Stimulated activated CD8-positive, alpha-beta memory T cell treated with anti-CD3 and anti-CD28 coated beads, Interleukin-7, amount 100 ng/mL, for 4 hours (primary cell): ENCODE data around the gene MINK1.
"Not testable (repeated sequence)": the region's sequence is repeated elsewhere in the genome, so short reads cannot be mapped to it uniquely, and the experiment has no call there.

Experiments used
- DNase-seq, 2 donors: peaks; one replicate each; pipeline ENCODE4 v3.0.0-alpha.2; 2020; ENCODE audit warnings: low read depth in 2 of 2

Gene MINK1

GRCh38 chr17:4811471-4811870, 21.7 kb upstream of the MINK1 start:
- no peak for DNase-seq

DNA sequence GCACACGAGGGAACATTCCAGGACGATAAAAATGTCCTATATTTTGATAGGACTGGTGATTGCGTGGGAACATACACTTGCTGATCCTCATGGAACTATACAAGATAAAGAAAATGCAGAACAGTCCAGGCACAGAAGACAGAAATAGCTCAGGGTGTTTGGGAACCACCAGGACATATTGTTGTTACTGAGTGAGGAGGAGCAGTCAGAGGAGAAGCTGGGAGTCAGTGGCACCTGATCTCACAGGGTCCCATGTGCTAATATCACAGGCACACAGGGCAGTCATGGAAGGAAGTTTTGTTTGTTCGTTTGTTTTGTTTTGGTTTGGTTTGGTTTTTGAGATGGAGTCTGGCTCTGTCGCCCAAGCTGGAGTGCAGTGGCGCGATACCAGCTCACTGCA, 20.4 kb upstream of the MINK1 start:
- DNase-seq, result no peak

DNA sequence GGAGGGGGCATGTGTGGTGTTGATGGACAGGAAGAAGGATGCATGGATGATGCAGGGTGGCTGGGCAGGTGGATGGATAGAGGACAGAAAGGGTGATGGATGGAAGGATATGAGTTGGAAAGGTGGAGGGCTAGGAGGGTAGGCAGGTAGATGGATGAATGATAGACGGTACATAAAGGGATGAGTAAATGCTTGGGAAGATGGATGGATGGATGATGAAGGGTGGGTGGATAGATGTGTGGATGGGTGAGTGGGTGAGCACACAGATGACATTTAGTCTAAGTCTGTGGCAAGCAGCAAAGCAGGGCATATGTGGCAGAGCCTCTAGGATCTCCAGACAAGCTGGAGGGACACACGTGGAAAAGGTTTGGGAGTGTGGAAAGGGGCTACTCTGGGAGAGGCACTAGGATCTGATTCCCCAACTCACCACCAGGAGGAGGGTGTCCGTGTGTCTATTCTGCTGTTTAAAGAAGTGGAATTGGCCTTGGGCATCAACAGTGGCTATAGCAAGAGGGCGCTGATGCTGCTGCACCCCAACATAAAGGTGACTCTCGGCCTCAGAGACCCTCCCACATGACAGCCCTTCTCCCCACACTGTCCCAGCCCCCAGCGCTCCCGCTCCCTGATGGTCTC, 18.0 kb upstream of the MINK1 start:
- DNase-seq, result no peak

- DNase-seq, result no peak
Observed at GRCh38 chr17:4816826-4817225, 16.3 kb upstream of the MINK1 start.

DNA sequence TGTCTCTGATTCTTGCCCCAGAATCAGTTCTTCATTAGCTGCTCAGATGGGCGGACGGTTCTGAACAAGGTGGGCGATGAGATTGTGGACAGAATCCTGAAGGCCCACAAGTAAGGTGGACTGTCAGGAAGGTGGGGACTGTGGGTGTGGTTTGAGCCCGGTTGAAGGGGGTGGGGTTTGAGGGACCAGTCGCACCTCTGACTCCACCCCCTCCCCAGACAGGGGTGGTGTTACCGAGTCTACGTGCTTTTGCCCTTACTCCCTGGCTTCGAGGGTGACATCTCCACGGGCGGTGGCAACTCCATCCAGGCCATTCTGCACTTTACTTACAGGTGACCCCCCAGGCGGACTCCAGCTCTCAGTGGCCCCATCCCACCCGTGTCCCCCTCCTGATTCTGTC, 14.9 kb upstream of the MINK1 start:
- no peak for DNase-seq

DNA sequence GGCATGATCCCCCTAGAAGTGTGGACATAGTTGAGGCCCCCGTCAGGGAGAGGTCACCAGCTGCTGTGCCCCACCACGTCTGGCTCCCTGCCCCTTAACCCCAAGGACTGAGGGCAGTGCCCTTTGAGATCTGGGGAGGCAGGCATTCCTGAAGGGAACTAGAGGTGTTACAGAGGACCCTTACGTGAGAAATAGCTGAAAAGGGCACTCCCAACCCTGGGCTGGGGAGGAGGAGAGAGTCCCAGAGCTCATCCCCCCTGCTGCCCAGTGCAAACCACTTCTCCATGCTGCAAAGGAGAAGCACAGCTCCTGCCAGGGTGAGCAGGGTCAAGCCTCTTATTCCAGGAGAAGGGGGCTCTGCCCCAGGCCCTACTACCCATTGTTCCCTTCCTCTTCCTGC, 10.3 kb upstream of the MINK1 start:
- DNase-seq, result no peak

GRCh38 chr17:4823373-4824089, 9.6 kb upstream of the MINK1 start:
- DNase-seq, result no peak

DNA sequence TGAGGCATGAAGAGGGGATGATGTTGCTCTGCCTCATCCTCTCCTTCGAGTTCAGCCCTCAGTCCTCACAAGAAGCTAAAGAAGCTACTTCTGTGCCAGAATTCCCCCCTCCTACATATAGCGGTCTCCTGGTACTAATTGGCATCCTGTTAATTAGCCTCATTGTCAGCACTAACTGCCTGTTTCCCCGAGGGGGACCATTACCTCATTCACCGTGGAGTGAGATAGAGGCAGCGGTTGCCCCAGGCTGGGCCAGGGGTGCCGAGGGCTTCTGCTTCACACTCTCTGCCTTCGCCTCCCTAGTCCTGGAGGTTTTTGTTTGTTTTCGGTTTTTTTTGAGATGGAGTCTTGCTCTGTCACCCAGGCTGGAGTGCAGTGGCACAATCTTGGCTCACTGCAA, 5.7 kb upstream of the MINK1 start:
- DNase-seq, result no peak

DNA sequence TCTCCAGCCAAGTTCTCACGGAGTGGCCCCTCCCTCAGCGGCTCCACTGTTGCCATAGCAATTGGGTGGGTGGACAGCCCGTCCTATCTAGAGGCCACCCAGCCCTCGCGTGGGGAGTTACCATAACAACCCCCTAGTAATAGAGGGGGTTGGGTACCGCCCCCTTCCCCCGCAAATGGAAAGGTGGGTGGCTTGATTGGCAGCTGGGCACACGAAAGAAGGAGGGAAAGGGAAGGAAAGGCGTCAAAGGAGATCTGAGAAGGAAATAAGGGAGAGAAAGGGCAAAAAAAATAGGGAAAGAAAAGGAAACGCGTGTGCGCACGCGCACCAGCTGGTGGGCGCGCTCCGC, 337 bp upstream of the MINK1 start:
- not testable (repeated sequence) for DNase-seq

DNA sequence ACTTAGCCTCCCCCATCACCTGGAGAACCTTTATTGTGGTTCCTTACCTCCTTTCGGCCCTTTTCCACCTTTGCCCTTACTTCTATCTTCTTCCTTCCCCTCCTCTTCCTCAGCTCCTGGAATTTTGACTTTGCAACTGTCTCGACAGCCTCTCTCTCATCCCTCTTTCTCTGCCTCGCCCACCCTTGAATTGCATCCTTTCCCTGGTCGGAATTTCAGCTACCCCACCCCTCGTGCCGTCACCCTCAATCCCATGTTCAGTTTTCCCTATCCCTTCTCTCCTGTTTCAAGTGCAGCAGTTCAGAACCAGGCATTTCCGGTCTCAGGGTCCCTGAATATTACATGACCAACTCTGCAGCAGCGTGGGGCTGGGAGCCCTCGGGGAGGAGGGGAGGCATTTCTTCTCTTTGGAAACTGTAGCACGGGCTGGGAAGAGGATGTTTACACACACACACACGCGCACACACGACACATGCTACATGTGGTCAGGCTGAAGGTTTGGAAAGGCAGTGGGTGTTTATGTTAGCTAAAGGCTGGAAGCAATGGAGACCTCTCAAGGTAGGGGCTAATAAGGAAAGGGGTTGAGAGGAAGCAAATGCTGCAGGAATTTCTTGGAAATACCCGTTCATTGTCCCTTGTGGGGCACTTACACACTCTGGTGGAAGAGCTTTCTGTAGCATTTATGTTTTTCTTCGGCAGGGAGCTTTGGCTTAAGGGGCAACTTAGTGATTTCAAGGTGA, 971 bp downstream of the MINK1 start:
- no peak for DNase-seq

- no peak for DNase-seq
Observed at GRCh38 chr17:4834681-4835020, 1.5 kb downstream of the MINK1 start.

DNA sequence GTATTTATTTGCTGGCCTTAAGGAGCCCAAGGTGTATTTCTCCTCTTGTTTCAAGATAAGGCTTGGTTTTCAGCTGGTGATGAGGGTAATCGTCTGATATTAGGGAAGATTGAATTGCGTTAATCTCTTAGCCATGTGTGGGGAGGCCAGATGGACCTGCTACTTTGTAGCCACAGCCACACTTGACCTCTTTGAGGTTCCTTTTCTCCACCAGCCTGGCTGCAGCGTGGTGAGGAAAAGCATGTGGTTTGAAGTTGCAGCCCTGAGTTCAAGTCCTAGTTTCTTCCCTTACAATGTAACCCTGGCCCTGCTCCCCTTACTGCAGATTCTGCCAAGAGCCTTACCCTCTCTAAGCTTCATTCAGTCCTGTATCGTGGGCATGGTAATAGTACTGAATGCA, 3.1 kb downstream of the MINK1 start:
- no peak for DNase-seq

GRCh38 chr17:4837471-4838308, 4.5 kb downstream of the MINK1 start:
- DNase-seq, result no peak

DNA sequence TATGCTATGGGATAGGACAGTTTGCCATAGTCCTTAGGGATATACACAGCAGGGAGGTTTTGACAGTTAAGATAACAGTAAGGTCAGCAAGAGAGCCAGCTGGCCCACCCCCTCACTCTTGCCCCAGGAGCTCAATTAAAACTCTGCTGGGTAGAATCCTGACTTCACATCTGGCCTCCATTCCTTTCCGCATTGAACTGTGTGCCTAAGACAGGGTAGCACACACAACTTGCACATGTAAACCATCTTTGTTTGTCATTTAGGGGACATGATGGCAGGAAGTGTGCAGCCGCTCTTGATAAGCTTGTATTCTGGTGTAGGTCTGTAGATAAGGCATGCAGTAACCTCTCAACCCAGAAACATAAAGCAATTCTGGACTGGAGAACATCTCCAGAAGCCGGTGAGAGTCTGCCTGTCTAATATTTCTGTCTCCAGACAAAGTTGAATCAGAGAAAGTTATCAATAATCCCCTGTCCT, 5.2 kb downstream of the MINK1 start:
- DNase-seq, result no peak

- no peak for DNase-seq
Observed at GRCh38 chr17:4839221-4839620, 6.1 kb downstream of the MINK1 start.

DNA sequence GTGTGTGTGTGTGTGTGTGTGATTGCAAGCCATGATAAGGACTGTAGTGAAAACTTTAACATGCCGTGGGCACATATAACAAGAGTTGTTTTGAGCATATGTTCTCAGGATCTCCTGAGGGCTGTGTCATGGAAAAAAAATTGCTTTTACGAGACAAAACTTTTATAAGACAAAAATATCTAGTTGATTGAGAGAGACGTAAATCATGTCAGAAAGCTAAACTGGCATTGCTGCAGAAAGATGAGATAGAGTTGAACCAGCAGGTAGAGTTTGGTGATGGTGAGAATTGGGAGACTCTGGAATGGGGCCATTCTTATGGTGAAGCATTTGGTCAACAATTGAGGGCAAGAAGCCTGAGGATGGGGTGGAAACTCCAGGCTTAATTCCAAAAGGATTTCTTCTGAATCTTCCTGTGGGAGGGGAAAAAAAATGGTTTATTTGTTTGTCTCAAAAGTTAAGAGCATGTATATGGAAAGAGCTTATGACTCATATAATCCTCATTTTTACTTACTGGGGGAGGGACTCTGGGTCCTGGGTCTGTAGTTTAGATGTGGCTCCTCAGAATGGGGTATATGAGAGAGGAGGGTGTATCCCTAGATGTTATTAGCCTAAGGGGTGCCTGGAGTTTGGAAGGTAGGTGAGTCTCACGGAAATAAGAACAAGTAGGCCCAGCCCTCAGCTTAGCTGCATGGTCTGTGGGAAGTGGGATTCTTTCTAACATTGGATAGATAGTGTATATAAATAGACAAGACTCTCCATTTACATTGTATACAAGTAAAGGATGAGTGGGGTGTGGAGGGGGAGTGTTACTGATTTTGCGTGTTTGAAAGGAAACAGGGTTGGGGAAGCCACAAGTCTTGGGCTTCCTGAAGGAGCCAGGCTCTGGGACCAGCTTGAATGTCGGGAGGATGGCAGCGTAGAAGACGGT, 7.1 kb downstream of the MINK1 start:
- no peak for DNase-seq

GRCh38 chr17:4840893-4841242, 7.7 kb downstream of the MINK1 start:
- DNase-seq, result no peak

DNA sequence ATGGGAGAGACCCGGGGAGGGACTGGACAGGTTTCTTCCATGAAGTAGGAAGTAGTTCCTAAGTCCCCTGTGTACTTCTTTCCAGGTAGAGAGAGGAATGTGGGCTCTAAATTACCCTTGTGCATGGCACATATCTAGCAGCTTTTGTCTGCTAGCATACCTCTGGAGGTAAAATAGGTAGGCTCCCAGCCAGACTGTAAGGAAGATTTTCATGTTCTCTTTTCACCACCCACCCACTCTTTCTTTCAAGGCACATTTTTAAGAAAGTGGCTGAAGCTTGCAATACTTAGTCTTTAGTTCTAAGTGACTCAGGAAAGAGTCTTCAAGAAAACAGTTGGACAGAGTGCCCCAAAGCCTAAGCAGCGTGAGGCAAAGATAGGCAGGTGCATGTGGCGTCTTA, 9.2 kb downstream of the MINK1 start:
- DNase-seq, result no peak

GRCh38 chr17:4843321-4844000, 10.3 kb downstream of the MINK1 start:
- DNase-seq, result no peak

GRCh38 chr17:4845118-4845517, 12.0 kb downstream of the MINK1 start:
- DNase-seq, result no peak
